IPS-18c (cell line): ENCODE results near the gene TP73.

Experiments
- H3K4me3 ChIP-seq: 2 replicates; pipeline ENCODE4 v1.7.0; 2013; ENCODE audit warnings: low read depth, mild to moderate bottlenecking, low read length, moderate library complexity; ENCODE audit not compliant: insufficient read depth
- H3K9me3 ChIP-seq: one replicate; pipeline ENCODE4 v1.6.1; 2013; ENCODE audit warnings: mild to moderate bottlenecking, low read length, moderate library complexity; ENCODE audit not compliant: control insufficient read depth, insufficient read depth

TP73 gene

DNA sequence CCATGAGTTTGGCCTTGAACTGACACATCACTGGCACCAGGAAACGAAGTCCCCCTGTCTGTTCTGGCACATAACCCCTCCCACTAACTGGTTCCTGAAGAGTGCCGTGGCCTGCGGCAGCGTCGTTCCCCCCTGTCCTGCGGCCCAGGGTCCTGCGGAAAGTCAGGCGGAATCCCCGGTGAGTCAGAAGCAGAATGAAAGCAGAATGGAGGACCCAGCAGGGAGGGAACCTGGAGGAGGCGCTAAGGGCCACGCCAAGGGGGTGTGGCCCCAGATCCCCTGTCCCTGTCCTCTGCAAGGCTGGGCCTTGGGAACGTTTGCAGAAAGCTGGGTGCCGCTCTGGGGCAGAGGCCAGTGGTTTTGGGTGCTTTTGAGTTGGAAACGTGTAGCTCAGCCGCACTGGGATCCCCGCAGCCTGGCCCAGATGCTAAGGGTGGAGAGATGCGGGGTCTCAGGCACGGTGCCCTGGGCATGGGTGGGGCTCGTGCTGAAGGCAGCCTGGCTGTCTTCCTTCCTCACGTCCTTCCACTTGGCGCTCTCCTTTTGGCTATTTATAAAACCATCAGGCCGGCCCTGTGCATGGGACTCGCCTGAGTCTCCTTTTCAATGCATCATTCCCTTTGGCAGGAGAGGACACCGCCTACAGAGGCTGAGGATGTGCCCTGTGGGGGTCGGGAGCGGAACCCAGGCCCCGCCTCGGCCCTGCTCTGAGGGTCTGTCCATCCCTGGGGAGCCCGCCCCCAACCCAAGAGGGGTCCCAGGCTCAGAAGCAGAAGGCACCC is 36.2 kb downstream of the TP73 start:
- H3K9me3 ChIP-seq = no peaks in the 10 kb centered on the region
- no peak overlapping the region for H3K4me3 ChIP-seq

DNA sequence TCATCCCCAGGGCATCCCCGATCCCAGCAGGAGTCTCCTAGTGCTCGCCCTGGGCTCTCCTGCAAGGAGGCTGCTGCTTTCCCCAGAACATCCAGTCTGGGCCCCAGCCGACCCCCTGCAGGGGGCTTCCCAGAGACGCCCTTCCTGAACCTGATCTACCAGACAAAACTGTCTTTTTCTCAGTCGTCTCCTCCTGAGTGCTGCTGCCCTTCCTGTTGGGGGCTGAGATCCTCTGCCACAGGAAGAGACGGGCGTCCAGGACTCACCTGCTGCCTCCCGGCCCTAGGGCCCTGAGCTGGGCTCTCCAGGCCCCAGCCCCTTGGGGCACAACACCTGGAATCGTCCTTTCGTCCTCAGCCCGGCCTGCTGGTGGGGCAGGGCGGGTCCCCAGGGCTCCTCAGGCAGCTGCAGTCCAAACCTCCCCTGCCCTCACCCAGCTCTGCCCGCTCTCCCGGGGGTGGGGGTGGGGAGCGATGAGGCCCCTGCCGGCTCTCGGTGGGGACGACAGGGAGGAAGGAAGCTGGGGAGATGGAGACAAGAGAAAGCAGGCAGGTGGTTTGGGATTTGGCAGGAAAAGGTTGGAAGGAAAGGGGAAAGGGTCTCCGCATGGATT is 36.9 kb downstream of the TP73 start:
- Histone ChIP-seq H3K9me3 (no peaks in the 10 kb centered on the region), H3K4me3 (no peak overlapping the region)

DNA sequence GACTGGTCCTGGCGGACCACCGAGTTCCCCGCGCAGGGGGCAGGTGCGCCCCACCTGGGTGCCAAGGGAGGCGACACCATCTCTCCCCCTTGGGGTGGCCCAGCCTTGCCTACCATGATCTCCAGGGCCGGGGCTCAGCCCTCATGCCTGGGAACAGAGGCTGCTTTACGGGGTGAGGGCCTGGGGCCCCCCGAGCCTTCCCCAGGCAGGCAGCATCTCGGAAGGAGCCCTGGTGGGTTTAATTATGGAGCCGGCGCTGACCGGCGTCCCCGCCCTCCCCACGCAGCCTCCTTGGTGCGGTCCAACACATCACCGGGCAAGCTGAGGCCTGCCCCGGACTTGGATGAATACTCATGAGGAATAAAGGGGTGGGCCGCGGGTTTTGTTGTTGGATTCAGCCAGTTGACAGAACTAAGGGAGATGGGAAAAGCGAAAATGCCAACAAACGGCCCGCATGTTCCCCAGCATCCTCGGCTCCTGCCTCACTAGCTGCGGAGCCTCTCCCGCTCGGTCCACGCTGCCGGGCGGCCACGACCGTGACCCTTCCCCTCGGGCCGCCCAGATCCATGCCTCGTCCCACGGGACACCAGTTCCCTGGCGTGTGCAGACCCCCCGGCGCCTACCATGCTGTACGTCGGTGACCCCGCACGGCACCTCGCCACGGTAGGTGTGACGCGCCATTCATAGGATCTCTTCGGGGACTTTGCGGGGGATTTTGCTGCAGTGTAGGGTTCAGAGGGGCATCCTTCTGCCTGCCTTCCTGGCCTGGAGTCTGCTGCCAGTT is 38.2 kb downstream of the TP73 start:
- no peaks in the 10 kb centered on the region for H3K9me3 ChIP-seq
- no peak overlapping the region for H3K4me3 ChIP-seq

DNA sequence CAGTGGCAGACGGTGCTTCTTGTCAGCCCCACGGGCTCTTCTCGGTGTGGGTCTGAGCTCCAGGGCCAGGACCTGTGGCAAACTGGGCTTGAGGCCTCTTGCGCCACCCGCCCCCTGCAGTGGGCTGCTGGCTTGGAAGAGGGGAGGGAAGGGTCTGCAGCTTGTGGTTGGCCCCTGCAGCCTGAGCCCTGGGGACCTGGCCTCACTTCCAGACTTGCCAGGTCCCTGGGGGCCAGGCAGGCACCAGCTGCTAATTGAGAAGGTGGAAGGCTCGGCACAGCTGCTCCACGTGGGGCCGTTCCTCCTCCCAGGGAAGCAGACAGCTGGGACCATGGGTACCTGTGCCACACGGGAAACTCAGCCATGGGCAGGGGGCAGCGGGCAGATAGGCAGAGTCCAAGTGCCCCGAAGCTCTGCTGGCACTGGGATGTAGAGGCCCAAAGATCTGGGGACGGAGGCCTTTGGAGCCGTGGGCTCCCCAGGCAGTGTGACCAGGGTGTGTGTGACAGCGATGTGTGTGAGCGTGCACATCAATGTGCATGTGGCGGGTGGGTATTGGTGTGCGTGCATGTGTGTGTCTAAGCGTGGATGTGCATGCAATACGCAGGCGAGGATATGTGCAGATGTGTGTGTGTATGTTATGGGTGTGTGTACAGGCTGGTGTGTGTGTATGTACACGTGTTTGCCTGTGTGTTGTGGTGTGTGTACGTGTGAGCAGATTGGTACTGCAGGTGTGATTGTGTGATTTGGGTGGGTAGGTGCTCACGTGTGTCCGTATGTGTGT is 39.3 kb downstream of the TP73 start:
- H3K4me3 ChIP-seq = no peak overlapping the region
- H3K9me3 ChIP-seq = no peaks in the 10 kb centered on the region

DNA sequence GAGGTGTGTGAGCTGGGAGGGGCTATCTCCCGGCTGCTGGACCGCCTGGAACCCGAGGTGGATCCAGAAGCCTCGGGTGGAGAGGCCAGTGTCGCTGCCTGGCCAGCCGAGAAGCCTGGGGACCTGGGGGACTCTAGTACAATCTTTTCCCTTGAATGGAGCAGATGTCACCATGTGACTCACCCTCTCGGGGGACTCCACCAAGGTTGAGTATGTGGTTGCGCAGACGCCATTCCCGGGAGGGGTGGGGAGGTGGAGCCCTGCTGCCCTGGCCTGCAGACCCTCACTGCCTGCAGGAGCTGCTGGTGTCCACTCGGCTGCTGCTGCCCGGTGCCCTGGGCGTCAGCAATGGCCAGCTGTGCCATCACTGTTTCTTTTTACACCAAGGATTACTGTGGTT is 40.3 kb downstream of the TP73 start:
- H3K4me3 ChIP-seq = no peak overlapping the region

DNA sequence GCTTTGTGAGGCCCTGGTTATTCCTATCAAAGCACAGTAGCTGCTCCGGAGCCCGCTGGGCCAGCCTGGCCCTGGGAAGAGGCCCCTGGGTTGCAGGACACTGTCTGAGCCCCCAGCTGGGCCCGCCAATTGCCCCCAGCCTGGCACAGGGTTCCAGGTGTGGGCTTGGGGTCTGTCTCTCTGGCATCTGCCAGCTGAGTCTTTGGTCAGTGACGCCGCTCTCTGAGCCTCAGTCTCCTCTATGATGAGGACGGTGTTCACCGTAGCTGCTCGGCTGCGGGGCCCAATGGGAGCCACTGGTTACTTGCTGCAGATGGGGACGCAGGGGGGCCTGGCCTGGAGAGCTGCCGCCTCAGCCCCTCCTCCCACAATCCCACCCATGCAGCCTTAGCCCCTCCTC is 41.0 kb downstream of the TP73 start:
- H3K9me3 ChIP-seq = no peaks in the 10 kb centered on the region
- H3K4me3 ChIP-seq = no peak overlapping the region

More for the DNA sequence above, 40.3 kb downstream of the TP73 start:
- H3K9me3 ChIP-seq = no peaks in the 10 kb centered on the region

DNA sequence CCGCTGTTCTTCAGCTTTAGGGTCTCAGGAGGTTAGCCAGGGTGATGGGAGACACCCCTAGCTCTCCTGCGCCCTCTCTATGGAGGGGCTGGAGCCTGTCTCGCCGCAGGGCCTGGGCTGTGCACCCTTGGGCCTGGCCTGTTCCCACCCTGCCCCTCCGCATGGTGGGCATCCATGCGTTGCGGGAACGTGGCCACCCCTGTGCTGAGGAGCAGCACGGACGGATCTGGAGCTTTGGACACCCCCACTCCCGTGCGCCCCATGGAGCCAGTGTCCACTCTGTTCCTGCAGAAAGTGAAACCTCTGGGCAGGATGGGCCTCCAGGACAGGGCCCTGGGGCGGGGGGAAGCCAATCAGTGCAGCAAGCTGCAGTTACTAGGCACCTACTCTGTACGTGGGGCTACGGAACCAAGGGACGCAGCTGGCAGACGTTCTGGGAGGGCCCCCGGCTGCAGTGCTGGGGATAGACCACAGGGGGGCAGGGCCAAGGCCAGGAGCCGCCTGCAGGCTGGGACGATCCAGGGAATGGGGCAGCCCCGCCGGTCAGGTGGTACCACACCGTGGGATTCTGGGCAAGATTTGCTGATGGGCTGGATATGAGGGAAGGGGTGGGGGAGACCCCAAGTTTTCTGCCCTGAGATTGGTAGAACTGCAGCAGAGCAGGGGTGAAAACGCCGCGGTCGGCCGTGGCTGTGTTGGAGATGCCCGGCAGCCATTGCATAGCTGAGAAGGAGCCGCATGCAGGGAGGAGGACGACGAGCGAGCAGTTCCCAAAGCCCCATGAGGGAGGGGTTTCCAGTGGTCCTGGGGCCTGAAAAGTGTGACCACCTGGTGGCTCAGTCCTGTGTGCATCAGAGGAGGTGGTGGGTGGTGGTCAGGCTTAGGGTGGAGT is 43.3 kb downstream of the TP73 start:
- Histone ChIP-seq H3K9me3 (no peaks in the 10 kb centered on the region), H3K4me3 (no peak overlapping the region)

DNA sequence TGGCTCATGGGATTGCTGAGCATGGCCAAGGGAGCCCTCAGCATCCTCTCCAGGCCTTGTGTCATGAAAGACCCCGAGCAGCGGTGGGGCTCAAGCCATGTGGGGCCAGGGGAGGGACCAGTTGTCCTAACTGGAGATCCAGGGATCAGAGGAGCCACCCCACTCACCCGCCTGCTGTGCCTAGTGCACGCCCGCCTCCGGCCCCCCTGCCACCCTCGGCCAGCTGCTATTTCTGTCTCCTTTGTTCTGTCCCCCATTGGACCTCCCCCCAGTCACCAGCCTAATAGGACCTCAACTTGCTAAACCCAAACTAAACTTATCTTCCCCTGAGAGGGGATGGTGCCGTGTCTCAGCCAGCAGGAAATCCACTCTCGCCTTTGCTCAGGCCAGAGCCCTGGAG is 44.4 kb downstream of the TP73 start:
- no peaks in the 10 kb centered on the region for H3K9me3 ChIP-seq
- no peak overlapping the region for H3K4me3 ChIP-seq

DNA sequence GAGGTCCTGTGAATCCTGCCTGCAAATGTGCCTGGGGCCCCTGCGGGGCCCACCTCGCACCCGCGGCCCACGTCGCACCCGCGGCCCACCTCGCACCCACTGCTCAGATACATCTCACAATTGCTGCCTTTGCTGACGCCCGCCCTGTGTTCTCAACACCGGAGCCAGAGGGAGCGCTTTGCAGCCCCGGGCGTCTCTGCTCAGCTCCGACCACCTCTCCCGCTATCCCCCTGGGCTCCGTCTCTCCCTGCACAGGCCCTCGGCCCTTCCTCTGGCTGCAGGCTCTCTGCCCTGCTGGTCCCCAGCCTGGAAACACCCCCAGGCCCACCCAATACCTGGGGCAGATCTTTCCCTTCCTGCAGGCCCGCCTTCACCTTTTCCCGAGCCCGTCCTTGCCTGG is 44.8 kb downstream of the TP73 start:
- Histone ChIP-seq H3K9me3 (no peaks in the 10 kb centered on the region), H3K4me3 (no peak overlapping the region)

DNA sequence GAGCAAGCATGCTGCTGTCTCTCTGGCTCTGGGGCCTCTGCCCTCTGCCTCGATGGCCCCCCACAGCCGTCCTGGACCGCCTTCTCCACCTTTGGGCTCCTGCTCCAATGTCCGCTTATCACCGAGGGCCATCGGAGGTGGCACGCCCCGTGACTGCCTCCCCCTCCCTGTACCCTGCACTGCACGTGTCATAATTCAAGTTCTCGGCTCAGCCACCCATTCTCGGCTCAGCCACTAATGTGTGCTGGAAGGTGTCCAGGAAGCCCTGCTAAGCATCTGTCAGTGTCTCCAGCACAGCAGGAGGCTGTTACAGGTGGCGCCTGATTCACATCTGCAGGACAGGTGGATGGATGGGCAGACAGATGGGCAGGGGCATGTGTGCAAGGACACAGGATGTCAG is 45.5 kb downstream of the TP73 start:
- Histone ChIP-seq H3K9me3 (no peaks in the 10 kb centered on the region), H3K4me3 (no peak overlapping the region)

DNA sequence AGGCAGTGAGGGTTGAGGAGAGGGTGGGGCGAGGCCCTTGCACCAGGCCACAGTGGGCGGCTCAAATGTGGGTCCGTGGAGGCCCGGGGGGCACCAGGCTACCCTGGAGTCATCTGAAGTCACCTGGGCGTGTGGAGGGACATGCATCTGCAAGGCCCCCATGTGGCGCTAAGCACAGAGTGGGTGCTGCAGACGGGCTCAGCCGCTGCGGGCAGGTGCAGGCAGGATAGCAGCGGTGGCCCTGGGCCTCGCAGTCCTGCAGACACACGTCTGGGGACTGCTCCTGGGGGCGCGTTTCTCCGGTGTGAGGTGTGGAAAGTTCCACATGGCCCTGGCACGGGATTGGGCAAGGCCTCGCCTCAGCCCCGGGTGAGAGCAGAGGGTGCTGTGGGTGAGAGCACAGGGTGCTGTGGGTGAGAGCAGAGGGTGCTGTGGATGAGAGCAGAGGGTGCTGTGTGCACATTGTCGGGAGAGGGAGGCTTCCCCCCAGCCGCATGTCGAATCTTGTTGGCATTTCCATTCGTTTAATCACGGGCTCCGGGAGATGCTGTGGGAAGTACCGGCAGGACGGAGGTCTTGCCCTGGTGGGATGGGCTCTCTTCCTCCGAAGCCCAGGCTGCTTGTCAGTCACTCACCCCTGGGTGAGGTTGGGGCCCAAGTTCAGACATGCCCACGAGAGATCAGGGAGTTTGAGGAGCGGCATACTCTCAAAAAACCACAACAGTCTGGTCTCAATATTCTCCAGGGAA is 46.5 kb downstream of the TP73 start:
- Histone ChIP-seq H3K9me3 (no peaks in the 10 kb centered on the region), H3K4me3 (no peak overlapping the region)

DNA sequence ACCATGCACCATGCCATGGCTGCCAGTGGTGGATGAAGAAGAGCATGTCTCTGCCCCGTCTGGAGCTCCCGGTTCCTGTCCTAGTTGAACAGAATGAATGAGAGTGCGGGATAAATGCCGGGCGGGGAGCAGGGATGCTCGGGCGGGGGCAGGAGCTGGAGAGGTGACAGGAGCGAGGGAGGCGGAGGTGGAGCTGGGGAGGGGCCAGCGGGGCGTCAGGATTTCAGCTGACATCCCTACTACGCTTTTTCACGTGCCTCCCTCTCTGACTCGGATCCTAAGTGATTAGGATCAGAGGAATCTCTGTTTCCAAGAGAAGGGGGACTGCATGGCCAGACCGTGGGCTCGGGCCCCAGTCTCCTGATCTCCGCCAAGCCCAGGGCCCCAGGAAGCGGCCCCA is 47.3 kb downstream of the TP73 start:
- Histone ChIP-seq H3K9me3 (no peaks in the 10 kb centered on the region), H3K4me3 (no peak overlapping the region)

DNA sequence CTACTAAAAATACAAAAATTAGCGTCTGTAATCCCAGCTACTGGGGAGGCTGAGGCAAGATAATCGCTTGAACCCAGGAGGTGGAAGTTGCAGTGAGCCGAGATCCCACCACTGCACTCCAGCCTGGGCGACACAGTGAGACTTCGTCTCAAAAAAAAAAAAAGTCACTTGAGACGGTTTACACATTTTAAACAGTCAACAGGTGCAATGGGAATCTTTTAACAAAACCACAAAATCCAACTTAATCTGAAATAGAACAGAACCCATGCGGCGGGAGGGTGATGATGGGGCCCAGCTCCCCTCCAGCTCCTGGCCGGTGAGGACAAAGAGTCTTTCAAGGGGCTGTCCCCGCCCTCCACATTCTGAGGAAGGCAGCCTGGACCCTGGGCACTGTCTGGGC is 48.3 kb downstream of the TP73 start:
- H3K9me3 ChIP-seq = no peaks in the 10 kb centered on the region

DNA sequence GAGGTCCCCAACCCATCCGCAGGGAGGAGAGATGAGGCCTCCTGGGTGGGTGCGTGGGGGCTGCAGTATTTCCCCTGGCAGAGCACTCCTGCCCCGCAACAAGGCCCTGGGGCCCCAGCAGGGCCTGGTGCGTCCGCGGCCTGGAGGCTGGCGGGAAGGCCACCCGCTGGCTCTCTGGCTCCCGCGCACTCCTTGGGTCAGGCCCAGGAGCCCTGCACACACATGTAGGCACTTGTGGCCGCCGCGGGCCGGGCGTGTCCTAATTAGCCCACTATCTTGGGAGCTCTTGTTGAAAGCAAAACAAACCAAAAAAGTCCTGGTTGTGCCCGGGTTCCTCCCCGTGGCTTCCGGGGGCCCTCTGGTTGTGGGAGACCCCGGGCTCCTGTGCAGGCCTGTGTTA is 50.2 kb downstream of the TP73 start:
- no peaks in the 10 kb centered on the region for H3K9me3 ChIP-seq
- no peak overlapping the region for H3K4me3 ChIP-seq

More for the DNA sequence above, 48.3 kb downstream of the TP73 start:
- no peak overlapping the region for H3K4me3 ChIP-seq

DNA sequence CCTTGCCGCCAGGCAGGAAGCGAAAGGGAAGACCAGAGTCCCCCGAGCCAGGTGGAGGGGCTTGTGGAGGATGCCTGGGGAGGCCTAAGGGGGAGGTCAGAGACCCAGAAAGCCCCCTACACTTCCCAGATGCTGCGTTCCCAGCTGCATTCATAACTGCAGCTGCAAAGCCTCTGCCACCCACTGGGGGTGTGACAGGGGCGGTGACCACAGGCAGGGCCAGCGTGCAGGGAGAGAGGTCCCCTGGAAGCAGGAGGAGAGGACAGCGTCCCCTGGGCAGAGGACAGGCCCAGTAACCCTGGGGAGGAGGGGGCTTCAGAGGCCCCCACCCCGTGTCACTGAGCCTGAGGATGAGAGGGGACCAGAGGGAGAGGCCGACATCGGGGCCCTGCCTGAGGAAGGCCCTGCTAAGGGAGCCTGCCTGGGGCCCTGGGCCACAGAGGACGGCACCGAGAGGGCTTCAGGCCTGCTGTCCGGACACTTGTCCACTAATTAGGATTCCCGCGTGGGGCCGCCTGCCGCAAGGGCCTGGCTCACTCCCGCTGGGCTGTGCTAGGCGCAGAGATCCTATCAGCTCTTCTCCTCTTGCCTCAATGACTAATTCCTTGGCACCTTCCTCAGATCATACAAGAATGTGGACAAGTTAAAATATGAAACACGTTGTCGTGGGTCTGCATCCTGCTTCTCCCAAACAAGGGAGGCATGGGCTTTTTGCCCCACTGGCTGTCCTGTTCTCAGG is 50.8 kb downstream of the TP73 start:
- Histone ChIP-seq H3K9me3 (no peaks in the 10 kb centered on the region), H3K4me3 (no peak overlapping the region)
